GM12864 (cell line): ENCODE data around the gene ATP2B3.

Experiments
- DNase-seq: peaks from one replicate; pipeline ENCODE4 v3.0.0-alpha.2; 2011; ENCODE audit warnings: low read depth
- H3K4me3 ChIP-seq: 2 replicates; pipeline ENCODE4 v1.5.1; 2011; ENCODE audit warnings: mild to moderate bottlenecking, low read depth, low read length, control low read depth
- CTCF ChIP-seq: IDR thresholded peaks from 2 replicates; pipeline ENCODE4 v1.5.1; 2011; ENCODE audit warnings: low read depth, mild to moderate bottlenecking, moderate library complexity, low read length, control low read depth, inconsistent platforms; ENCODE audit errors: missing control alignments

Gene ATP2B3

GRCh38 chrX:153631907-153632594 lies 114.6 kb downstream of the ATP2B3 start:
- no peak for DNase-seq
- H3K4me3 ChIP-seq: no peak overlapping the region
- no peak for TF ChIP-seq CTCF
